NCI-H1105 treated with DMSO at 0.1 percent for 48 hours (cell line): ENCODE measurements around the gene EYS.

Experiments
- DNase-seq: peaks from one replicate; lab custom pipeline; 2025; lab: John Stamatoyannopoulos, UW

EYS gene

GRCh38 chr6:64831680-64832079 is 875.3 kb downstream of the EYS start:
- no peak for DNase-seq

GRCh38 chr6:64817525-64817924 is 889.5 kb downstream of the EYS start:
- no peak for DNase-seq

DNA sequence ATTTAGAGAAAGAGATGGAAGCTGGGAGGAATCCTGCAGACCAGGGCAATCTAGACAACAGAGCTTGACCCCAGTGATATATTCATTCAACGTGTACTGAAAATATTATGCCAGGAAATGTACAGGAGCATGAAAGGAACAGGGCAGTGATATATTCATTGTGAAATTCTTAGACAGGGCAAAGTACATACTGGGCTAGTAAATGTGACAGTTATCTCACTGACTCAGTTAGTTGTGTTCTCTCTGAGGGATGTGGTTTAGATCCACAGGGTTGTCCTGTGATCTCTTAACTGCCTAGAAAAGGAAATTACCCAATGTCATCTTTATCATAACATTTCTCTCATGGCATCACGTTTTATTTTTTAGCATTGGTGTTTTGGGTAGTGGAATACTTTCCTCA is 891.3 kb downstream of the EYS start:
- no peak for DNase-seq

DNA sequence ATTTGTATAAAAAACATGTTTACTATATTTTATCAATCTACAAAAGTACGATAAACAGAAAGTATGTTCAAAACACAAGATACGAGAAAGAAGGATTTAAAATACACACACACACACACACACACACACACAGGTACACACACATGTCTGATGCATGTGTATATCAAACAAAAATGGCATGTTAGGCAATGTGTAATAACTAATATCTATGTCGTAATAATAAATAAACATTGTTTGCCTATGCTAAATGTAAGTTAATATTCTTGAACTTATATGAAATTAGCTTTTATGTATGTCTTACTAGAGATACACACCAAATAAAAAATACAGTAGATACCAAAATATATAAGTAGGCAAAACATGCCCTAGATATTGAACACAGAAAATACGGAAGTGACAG is 894.9 kb downstream of the EYS start:
- no peak for DNase-seq

- no peak for DNase-seq
Measured at GRCh38 chr6:64811119-64811518, 895.9 kb downstream of the EYS start.

DNA sequence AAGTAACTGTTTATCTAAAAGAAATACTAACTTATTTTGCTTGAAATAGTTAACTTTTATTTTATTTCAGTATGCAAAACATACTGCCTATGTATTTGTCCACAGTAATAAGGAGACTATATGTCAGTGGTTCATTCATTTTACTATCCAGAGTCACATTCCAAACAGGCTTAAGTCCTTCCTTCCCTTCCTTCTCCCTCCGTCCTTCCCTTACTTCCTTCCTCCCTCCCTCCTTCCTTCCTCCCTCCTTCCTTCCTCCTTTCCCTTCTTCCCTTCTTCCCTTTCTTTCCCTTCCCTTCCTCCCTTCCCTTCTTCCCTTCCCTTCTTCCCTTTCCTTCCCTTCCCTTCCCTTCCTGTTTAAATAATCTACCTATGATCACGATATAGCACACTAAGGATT is 899.2 kb downstream of the EYS start:
- DNase-seq, result no peak

- DNase-seq, result no peak
Measured at GRCh38 chr6:64803470-64804166, 903.4 kb downstream of the EYS start.

DNA sequence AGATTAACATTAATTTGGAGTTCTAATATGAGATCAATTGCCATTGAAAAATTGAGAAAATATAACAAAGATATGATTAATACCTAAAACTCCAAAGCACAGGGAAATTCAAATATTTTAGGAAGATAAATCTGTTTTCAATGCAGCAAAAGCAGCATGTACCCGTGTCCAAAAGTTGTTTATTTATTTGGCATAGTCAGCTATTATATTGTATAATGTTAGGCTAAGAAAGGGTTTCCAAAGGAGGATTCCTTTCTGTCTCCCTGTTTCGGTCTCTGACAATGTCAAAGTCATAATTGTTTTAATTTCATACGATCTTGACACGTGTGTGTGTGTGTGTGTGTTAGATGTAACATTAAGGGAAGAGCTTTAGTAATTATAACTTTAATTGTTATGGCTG is 914.5 kb downstream of the EYS start:
- no peak for DNase-seq

DNA sequence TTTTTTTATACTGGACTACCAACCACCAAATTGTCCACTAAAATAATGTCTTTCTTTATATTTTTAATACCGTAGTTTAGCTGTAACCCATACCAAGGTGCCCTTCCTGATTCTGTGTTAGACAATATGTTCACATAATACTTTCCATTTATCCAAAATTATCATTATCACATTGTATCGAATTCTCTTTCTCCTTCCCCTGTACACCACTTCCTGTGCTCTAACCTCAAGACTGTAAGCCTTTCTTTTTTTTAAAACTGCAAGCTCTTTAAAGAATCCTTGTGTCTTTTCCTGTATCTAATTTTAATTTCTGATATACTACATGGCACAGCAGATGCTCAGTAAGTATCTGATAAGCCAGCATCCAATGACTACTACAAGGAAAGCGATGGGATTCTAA is 917.5 kb downstream of the EYS start:
- DNase-seq, result no peak

DNA sequence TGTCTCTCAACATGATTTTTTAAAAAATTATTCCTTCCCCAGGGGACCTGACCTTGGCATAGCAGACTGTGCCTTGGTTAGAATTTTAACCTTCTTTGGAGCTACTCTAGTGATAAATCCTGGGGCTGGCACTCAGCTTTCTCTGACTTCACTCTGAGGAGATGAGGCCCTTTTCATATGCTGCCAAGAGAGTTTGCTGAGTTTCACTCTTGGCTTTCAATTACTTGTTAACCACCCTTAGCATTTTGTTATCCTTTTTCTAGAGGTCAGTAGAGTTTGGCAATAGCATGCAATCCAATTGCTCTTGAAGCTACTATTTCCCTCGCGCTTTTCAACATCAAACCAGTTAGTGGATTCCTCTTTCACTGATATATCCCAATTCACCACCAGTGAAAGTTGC is 920.3 kb downstream of the EYS start:
- no peak for DNase-seq

DNA sequence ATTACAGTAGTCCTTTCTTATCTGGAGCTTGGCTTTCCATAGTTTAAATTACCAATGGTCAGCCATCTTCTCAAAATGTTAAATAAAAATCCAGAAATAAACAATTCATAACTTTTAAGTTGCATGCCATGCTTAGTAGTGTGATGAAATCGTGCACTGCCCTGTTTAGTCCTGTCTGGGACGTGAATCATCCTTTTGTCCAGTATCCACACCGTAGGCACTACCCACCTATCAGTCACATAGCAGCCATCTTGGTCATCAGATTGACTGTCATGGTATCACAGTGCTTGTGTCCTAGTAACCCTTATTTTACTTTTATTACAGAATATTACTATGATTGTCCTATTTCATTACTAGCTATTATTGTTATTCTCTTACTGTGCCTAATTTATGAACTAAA is 924.1 kb downstream of the EYS start:
- no peak for DNase-seq

DNA sequence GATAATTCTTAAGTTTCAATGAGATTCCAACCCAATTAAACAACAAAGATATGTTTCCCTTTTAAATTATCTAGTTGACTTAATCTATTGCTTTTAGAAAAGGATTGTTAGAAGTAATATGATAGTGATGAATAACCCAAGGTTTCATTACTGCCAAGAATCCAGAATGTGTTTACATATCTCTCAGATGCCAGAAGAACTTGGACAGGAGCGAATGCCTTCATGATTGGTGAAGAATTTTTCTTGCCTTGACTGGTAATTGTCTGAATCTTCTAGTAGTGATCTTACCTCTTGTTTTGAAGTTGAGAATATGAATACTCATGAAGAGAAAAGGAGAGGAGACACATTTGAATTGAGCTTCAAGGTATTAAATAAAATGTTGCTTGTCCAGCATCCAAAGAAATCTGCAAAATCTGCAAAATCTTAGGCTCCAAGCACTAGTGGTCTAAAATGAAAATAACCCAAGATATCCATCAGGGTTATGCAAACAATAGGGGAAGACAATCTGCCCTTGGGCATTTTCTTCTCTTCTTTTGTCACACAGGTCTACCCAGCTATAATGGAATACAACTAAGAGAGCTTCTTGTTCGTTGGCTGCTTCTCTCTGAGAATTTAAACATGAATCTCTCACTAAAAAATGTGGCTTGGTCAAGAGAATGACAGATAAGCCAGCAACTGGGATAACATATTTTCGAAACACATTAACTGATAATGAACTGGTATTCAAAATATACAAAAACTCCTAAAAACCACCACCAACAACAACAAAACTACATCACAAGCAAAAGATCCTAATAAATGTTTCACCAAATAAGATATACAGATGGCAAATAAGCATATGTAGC is 928.9 kb downstream of the EYS start:
- no peak for DNase-seq

- DNase-seq, result no peak
Measured at GRCh38 chr6:64776359-64776758, 930.7 kb downstream of the EYS start.

DNA sequence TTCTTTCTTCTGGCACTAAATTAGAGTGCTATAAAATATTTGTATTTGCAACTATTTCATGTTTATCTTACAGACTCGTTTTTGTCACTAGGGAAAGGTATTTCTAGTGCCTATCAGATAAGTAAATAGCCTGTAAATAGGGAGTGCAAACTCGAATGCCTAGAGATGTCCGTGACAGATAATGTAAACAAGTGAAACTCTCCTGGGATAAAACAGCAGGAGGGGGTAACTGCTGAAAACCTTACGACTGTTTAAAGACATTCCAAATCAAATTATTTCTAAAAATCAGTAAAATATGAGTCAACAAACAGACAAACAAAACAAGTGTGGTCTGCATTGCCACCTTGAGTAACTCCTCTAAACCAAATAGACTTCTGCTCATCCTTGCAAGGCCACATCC is 932.1 kb downstream of the EYS start:
- no peak for DNase-seq

DNA sequence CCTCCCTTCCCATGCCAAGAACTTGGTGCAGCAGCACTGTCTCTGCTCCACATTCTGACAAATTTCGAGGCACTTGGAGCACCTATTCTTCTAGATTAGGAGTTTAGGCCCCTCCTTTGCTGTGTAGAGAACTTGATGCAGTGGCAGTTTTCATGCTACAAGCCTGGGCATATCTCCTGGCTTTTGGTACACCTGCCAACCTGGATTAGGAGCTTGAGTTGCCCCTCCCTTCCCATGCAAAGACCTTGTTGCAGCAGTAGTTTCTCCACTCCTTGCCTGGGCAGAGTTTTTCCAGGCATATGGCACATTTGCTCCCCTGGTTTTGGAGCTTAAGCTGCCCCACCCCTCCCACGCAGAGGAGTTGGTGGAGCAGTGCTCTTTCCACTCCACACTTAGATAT is 956.1 kb downstream of the EYS start:
- DNase-seq, result peak; percentile 5

DNA sequence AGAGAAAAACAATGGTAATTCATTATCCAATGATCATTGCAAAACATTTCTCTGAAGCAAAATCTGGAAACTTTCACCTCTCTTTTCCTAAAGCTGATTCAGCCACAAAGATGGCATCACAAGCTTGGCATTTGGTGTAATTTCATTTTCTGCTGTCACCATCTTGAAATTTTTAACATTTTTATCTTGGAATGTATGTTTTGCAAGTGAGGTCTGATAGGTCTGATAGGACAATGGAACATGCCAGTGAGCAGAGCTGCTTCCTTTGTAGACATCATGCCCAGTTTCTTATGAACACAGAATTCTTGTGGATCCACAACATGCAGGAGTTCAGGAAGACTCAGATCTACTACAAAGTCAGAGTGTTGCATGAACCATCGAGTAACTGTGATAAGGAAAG is 969.6 kb downstream of the EYS start:
- DNase-seq, result no peak

- DNase-seq, result no peak
Measured at GRCh38 chr6:64736421-64736950, 970.5 kb downstream of the EYS start.

DNA sequence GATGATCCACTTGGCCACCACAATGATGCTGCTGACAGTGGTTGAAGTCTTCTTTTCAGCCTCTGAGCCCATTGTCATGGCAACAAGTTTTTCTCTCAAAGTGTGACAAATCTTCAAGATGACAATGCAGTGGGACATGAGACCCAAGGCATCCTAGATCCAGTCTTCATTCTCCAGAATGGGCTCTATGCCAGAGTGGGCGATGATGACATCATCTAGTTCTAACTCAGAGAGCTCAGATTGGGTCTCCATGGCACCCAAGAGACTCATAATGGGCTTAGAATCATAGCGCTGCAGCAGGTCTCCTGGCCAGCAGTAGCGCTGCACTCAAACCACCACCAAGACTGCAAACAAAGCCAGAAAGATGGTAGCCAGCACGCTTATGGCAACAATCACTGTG is 973.6 kb downstream of the EYS start:
- no peak for DNase-seq

GRCh38 chr6:64732888-64733287 is 974.1 kb downstream of the EYS start:
- DNase-seq, result no peak

GRCh38 chr6:64729522-64729921 is 977.5 kb downstream of the EYS start:
- no peak for DNase-seq

GRCh38 chr6:64727075-64727474 is 980.0 kb downstream of the EYS start:
- DNase-seq, result no peak

GRCh38 chr6:64724091-64724490 is 982.9 kb downstream of the EYS start:
- DNase-seq, result no peak

GRCh38 chr6:64723327-64724058 is 983.5 kb downstream of the EYS start:
- no peak for DNase-seq
